Measurements from ENCODE around the gene FRAS1.
"Not testable (repeated sequence)": the region's sequence is repeated elsewhere in the genome, so short reads cannot be mapped to it uniquely, and the experiment has no call there.

FRAS1 gene

DNA sequence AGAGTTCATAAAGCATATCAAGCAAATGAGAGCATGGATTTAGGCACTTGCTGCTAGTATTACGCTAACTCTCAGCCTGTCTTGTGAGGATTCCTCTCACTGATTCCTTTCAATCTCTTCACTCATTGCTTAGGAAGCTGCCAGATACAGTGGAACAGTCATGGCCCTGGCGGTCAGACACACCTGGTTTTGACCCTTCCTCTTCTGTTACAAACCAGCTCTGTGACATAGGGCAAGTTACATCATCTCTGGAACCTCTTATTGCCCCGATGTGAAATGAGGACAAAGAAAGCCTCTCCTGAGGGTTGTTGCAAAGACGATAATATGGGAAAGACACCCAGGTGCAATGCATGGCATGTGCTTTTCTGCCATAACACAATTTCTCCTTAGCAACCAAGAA, 12.2 kb downstream of the FRAS1 start:
- Histone ChIP-seq H3K36me3 (ENCODE audit: insufficient read depth, low read length) (no peaks in the 10 kb centered on the region), H3K9me3 (ENCODE audit: control insufficient read depth, insufficient read depth, low read length) (no peaks in the 10 kb centered on the region), H3K4me1 (ENCODE audit: insufficient read depth, low read length) (peaks cover 6% of the 10 kb centered on the region; the same call in 1 of the 2 replicates), H3K9ac (ENCODE audit: low read depth, low read length) (no peak overlapping the region)

DNA sequence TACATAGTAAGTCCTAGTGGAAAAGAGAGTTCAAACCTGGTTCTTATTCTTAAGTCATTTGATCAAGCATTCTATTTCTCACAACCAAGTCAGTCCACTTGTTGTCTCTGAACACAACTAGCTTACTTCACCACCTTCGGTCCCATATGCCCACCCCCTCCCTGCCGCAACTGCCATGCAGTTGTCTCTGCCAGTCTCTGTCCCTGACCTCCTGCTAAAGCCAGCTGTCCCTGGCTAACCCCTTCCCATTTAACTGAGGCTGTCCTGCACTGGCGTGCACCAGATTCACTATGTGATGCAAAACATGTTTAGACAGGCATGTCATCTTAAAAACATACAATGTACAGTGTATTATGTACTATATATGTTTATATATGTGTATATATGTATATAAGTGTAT, 12.7 kb downstream of the FRAS1 start:
- Histone ChIP-seq H3K9ac (ENCODE audit: low read depth, low read length) (no peak overlapping the region), H3K36me3 (ENCODE audit: insufficient read depth, low read length) (no peaks in the 10 kb centered on the region), H3K9me3 (ENCODE audit: control insufficient read depth, insufficient read depth, low read length) (no peaks in the 10 kb centered on the region), H3K4me1 (ENCODE audit: insufficient read depth, low read length) (peaks cover 6% of the 10 kb centered on the region; the same call in 1 of the 2 replicates)

DNA sequence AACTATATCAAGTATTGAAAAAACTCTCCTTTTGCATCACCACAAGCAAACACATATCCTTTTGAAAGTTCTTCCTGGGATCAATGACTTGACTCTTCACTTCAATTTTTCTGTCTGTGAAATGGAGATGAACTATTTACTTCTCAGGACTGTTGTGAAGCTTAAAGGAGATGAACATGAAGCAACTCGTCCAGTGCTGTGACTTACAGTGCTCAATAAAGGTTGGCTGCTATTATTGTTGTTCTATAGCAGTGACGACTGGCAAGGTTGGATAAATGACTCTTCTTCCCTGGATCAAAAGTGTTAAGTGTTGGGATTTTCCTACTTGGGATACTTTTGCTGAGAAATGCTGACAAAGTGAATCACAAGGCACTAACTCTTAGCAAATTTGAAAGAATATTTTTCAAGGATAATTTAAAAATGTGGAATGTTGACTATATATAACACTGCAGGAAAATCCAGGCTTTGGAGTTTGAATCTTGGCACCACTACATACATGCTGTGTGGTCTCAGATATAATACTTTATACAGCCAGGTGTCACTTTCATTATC, 13.7 kb downstream of the FRAS1 start:
- no peak overlapping the region for H3K9ac ChIP-seq (ENCODE audit: low read depth, low read length)
- no peaks in the 10 kb centered on the region for H3K9me3 ChIP-seq (ENCODE audit: control insufficient read depth, insufficient read depth, low read length)

DNA sequence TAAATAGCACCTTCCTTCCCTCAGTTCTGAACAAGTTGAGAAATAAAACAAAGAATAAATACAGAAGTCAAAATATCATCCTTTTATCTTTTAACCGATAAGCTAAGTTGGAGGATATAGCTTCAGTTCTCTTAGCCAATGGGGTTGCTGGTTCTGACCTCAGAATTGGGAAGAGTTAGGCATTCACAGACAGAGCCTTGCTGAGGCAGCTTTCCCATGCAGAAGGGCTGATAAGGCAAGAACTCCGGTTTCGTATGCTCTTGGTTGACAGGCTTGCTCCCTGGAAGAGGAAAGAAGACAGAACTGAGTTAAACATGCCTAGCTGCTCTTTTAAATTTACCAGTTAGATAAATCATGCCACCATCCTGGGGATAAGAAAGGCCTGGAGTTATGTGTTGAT, 17.6 kb downstream of the FRAS1 start:
- Histone ChIP-seq H3K4me1 (ENCODE audit: insufficient read depth, low read length) (peaks cover 13% of the 10 kb centered on the region; the same call in 1 of the 2 replicates), H3K9ac (ENCODE audit: low read depth, low read length) (no peak overlapping the region), H3K36me3 (ENCODE audit: insufficient read depth, low read length) (no peaks in the 10 kb centered on the region), H3K9me3 (ENCODE audit: control insufficient read depth, insufficient read depth, low read length) (no peaks in the 10 kb centered on the region)

More for the DNA sequence above, 13.7 kb downstream of the FRAS1 start:
- no peaks in the 10 kb centered on the region for H3K36me3 ChIP-seq (ENCODE audit: insufficient read depth, low read length)
- peaks cover 12% of the 10 kb centered on the region; the same call in 1 of the 2 replicates for H3K4me1 ChIP-seq (ENCODE audit: insufficient read depth, low read length)

DNA sequence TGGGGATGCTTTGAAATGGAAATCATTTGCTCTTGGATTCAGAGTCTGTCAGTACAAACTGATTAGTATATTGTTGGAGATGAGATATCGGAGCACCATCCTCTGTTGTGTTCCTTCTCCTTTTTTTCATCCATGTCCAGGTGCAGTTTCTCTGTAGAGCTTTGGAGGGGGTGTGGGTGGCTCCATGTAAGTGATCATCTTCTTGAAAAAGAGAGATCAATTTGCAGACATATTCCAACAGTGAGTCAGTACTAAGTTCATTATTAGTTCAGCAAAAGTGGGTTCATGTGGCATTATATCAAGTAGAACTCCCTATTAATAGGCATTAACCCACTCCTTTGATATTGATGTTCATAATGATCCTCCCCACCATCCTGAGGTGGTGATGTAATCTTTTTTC, 18.9 kb downstream of the FRAS1 start:
- H3K9me3 ChIP-seq (ENCODE audit: control insufficient read depth, insufficient read depth, low read length) = no peaks in the 10 kb centered on the region
- no peak overlapping the region for H3K9ac ChIP-seq (ENCODE audit: low read depth, low read length)
- no peaks in the 10 kb centered on the region for H3K36me3 ChIP-seq (ENCODE audit: insufficient read depth, low read length)
- H3K4me1 ChIP-seq (ENCODE audit: insufficient read depth, low read length) = peaks cover 13% of the 10 kb centered on the region; the same call in 1 of the 2 replicates

DNA sequence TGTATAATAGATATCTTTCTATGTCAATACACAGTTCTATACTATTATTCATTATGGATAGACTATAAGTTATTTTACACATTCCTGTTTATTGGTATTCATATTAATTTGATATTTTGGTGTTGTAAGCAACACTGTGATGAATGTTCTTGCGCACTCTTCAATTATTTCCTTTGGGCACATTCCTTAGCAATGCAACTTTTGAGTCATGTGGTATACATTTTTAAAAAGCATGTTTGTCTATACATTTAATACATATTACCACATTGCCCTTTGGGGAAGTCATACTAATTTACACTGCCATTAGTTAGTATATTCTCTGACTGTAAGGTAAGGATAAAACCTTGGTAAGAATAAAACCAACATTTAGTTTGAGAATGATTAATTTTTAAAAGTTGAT, 21.0 kb downstream of the FRAS1 start:
- no peaks in the 10 kb centered on the region for H3K9me3 ChIP-seq (ENCODE audit: control insufficient read depth, insufficient read depth, low read length)
- H3K36me3 ChIP-seq (ENCODE audit: insufficient read depth, low read length) = no peaks in the 10 kb centered on the region
- peaks cover 13% of the 10 kb centered on the region; the same call in 1 of the 2 replicates for H3K4me1 ChIP-seq (ENCODE audit: insufficient read depth, low read length)
- H3K9ac ChIP-seq (ENCODE audit: low read depth, low read length) = no peak overlapping the region

DNA sequence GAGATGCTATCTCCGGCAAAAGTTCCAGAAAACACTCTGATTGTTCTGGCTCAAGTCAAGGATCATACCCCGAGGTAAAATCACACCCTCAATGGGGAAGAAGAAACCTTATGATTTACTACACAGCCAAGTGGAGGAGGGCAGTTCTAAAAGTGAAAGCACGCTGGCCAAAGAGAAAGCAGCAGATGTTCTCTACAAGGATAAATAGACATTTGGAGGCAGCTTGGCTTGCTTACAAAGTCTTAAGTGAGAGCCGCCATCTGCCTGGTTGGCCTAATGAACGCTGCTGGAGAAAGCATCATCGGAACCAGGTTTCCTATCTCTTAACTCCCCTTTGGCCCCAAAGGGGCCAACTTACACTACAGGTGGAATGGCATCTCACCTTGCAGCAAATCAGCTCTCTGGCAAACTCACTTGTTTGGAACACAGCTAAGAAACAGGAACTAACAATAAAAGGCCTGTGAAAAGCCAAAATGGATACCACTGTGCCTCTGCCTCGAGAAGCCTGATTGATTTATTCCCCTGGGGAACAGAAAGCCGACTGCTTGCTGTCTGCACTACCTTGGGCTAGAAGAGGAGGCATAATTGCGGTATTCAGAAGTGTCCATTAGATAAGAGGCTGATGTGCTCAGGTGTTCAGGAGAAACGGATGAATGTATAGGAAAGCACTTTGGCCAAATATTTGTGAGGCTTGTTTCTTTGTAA, 22.8 kb downstream of the FRAS1 start:
- H3K9ac ChIP-seq (ENCODE audit: low read depth, low read length) = no peak overlapping the region
- peaks cover 13% of the 10 kb centered on the region; the same call in 1 of the 2 replicates for H3K4me1 ChIP-seq (ENCODE audit: insufficient read depth, low read length)
- H3K36me3 ChIP-seq (ENCODE audit: insufficient read depth, low read length) = no peaks in the 10 kb centered on the region; the same call in 1 of the 2 replicates
- no peaks in the 10 kb centered on the region for H3K9me3 ChIP-seq (ENCODE audit: control insufficient read depth, insufficient read depth, low read length)

DNA sequence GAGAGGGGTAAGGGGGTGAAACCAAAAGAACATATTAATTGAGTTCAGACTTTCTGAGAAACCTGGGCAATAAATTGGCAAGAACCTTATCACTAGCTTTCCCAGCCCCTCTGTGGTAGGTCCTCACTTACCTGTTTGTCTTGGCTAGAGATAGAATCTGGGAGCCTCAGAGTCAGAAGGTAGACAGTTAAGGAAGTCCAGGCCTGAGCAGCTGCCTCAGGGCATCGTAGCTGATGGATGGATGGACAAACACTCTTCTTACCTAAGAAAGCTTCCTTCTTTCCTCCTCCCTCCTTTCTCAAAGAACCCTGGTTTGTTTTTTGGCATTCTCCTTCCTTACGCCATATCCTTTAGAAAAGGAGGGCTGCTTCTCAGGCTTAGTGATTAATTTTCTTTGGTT, 24.4 kb downstream of the FRAS1 start:
- Histone ChIP-seq H3K9ac (ENCODE audit: low read depth, low read length) (no peak overlapping the region), H3K4me1 (ENCODE audit: insufficient read depth, low read length) (no peaks in the 10 kb centered on the region), H3K36me3 (ENCODE audit: insufficient read depth, low read length) (no peaks in the 10 kb centered on the region; the same call in 1 of the 2 replicates), H3K9me3 (ENCODE audit: control insufficient read depth, insufficient read depth, low read length) (no peaks in the 10 kb centered on the region)

DNA sequence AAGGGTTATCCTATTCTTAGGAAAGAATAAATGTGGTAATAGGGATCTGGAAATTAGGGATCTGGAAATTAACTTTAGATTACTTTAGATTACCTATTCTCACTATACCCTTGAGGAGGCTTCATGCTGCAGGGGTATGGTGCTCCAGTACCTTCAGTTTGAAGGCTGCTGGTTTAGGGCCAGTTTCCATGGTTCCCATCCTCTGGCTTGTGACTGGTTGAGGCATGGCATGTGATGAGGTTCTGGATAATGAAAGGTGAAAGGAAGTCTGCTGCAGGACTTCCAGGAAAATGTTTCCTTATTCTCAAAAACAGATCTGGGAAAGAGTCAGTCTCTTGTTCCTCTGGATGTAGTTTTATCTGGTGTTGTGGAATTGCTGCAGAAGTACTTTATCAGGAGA, 25.9 kb downstream of the FRAS1 start:
- Histone ChIP-seq H3K4me1 (ENCODE audit: insufficient read depth, low read length) (no peaks in the 10 kb centered on the region), H3K36me3 (ENCODE audit: insufficient read depth, low read length) (no peaks in the 10 kb centered on the region; the same call in 1 of the 2 replicates), H3K9ac (ENCODE audit: low read depth, low read length) (no peak overlapping the region), H3K9me3 (ENCODE audit: control insufficient read depth, insufficient read depth, low read length) (no peaks in the 10 kb centered on the region)

DNA sequence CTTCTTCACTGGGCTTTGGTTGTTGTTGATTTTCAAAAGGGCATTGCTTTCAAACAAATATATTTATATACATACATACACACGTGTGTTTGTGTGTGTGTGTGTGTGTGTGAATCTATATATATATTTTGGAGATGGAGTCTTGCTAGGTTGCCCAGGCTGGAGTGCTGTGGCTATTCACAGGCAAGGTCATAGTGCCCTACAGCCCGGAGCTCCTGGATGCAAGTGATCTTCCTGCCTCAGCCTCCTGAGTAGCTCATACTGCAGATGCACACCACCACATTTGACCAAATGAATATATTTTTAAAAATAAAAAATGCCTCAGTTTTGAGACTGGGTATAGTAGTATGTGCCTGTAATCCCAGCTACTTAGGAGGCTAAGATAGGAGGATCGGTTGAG, 34.4 kb downstream of the FRAS1 start:
- no peak overlapping the region for H3K9ac ChIP-seq (ENCODE audit: low read depth, low read length)
- H3K9me3 ChIP-seq (ENCODE audit: control insufficient read depth, insufficient read depth, low read length) = no peaks in the 10 kb centered on the region
- H3K36me3 ChIP-seq (ENCODE audit: insufficient read depth, low read length) = no peaks in the 10 kb centered on the region; the same call in 1 of the 2 replicates
- H3K4me1 ChIP-seq (ENCODE audit: insufficient read depth, low read length) = peaks cover 7% of the 10 kb centered on the region

DNA sequence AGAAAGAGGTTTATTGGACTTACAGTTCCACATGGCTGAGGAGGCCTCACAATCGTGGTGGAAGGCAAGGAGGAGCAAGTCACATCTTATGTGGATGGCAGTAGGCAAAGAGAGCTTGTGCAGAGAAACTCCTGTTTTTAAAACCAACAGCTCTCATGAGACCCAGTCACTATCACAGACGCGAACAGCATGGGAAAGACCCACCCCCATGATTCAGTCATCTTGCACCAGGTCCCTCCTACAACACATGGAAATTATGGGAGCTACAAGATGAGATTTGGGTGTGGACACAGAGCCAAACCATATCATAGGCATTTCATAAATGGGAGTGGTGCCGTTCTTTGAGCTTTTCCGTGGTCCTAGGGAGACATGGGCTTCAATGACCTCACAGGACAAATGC, 35.2 kb downstream of the FRAS1 start:
- not testable (repeated sequence) for H3K36me3 ChIP-seq (ENCODE audit: insufficient read depth, low read length); H3K4me1 ChIP-seq (ENCODE audit: insufficient read depth, low read length); H3K9me3 ChIP-seq (ENCODE audit: control insufficient read depth, insufficient read depth, low read length); H3K9ac ChIP-seq (ENCODE audit: low read depth, low read length)

DNA sequence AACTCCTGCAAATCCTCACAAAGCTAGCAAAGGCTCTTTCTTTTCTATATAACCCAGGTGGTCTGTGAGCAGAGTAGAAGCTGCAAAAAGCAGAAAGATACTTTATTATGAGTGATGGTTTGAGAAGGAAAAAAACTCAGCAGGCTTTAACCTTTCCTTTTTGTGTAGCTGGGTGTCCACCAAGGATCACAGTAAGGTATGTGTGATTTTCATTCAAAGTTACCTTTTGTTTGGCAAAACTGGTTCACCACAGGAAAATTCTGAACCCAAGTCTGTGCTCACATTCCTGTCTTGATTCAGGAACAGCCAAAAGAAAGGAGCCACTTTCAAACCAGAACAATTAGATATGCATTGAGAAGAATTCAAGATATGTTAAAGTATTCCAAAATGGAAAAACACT, 35.7 kb downstream of the FRAS1 start:
- Histone ChIP-seq H3K9me3 (ENCODE audit: control insufficient read depth, insufficient read depth, low read length) (no peaks in the 10 kb centered on the region; the same call in 1 of the 2 replicates), H3K4me1 (ENCODE audit: insufficient read depth, low read length) (peaks cover 7% of the 10 kb centered on the region)

DNA sequence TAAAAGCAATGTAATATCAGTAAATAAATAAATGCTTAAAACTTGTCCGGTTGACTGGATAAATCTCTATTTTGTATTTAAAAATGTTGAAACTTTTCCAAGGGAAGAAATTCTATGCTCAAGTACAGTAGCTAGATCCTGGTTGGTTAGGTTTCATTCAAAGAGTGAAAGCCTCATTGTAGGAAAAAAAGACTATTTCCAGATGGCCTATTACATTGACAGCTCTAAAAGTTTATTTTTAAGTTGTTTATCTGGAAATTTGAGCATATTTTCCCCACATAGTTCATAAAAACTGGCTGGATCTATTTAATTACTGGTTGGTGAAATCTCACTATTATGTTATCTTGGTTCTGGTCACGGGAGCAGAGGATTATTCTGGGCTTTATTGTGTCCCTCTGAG, 38.0 kb downstream of the FRAS1 start:
- Histone ChIP-seq H3K9me3 (ENCODE audit: control insufficient read depth, insufficient read depth, low read length) (no peaks in the 10 kb centered on the region; the same call in 1 of the 2 replicates), H3K9ac (ENCODE audit: low read depth, low read length) (no peak overlapping the region), H3K36me3 (ENCODE audit: insufficient read depth, low read length) (no peaks in the 10 kb centered on the region; the same call in 1 of the 2 replicates), H3K4me1 (ENCODE audit: insufficient read depth, low read length) (peaks cover 7% of the 10 kb centered on the region)

More for the DNA sequence above, 35.7 kb downstream of the FRAS1 start:
- Histone ChIP-seq H3K9ac (ENCODE audit: low read depth, low read length) (no peak overlapping the region), H3K36me3 (ENCODE audit: insufficient read depth, low read length) (no peaks in the 10 kb centered on the region; the same call in 1 of the 2 replicates)

DNA sequence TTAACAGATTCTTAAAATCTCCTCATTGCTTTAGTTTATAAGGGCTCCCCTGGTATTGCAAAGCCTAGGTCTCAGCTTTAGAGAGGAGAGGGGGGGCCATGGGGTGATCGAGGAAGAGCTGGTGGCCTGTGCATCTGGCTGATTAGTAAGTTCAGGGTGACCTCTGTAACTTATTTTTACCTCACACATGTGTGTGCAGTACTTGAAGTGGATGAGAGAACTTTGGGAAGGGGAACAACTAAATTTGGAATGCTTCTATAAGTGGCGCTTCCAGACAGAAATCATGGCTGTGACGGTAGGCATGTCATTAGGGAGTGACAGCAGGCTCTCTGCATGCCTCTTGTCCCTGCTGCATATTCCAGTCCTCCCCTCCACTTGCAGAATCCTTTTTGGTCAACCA, 41.9 kb downstream of the FRAS1 start:
- Histone ChIP-seq H3K4me1 (ENCODE audit: insufficient read depth, low read length) (no peaks in the 10 kb centered on the region), H3K9ac (ENCODE audit: low read depth, low read length) (no peak overlapping the region), H3K36me3 (ENCODE audit: insufficient read depth, low read length) (no peaks in the 10 kb centered on the region), H3K9me3 (ENCODE audit: control insufficient read depth, insufficient read depth, low read length) (no peaks in the 10 kb centered on the region; the same call in 1 of the 2 replicates)

DNA sequence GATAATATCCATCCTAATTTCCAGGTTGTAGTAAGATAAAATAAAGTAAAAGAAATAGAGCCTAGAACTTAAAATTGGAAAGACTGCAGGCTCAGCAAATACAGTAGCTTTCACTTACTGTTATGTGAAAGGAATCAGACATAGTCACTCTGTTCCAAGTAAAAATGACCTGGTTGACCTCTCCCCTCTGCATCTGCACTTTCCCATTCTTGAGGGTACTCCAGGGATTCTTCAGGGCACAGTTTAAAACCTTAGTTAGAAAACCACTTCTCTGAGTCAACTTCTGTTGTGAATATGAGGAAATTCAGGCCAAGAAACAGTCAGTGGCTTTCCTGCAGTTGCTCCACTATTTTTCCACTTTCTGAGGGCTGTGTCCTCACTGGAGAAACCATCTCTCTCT, 42.9 kb downstream of the FRAS1 start:
- no peak overlapping the region for H3K9ac ChIP-seq (ENCODE audit: low read depth, low read length)
- no peaks in the 10 kb centered on the region; the same call in 1 of the 2 replicates for H3K9me3 ChIP-seq (ENCODE audit: control insufficient read depth, insufficient read depth, low read length)
- no peaks in the 10 kb centered on the region for H3K4me1 ChIP-seq (ENCODE audit: insufficient read depth, low read length)
- H3K36me3 ChIP-seq (ENCODE audit: insufficient read depth, low read length) = no peaks in the 10 kb centered on the region; the same call in 1 of the 2 replicates

Data from ES-I3 (cell line).